Kidney capillary endothelial cell (primary cell): Measurements from ENCODE around the gene METTL22.

Experiments used
- DNase-seq: peaks from one replicate; pipeline ENCODE4 v3.0.0-alpha.2; 2018; ENCODE audit warnings: low spot score

The METTL22 gene

GRCh38 chr16:8594149-8594666 lies 27.3 kb upstream of the METTL22 start:
- DNase-seq, result no peak

- no peak for DNase-seq
These were observed 25.7 kb upstream of the METTL22 start for GRCh38 chr16:8595783-8596182.

GRCh38 chr16:8596581-8596980 lies 24.9 kb upstream of the METTL22 start:
- no peak for DNase-seq

DNA sequence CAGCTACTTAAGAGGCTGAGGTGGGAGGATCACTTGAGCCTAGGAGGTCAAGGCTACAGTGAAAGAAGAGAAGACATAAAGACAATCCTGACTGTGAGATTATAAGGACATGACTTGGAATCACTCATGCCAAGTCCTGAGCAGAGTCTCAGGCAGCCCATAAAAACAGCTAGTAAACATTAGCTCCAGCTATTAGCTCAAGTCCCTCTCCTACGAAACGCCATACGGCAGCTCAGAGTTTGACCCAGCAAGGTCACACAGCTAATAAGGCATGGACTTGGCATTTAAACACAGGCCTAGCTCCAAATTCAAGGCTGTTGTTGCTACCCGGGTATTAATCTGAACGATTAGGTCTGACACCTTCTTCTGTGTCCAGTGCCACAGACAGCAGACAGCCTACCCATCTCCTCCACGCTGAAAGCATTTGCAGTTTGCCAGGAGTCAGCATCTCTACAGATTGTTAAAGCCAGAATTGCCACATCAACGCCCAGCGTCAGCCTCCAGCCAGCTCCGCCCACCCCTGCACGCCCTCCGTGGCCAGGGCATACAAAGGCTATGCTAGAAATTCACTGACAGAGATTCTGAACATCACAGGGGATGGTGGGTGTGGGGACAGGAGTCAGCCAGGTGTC lies 21.2 kb upstream of the METTL22 start:
- no peak for DNase-seq

- DNase-seq, result no peak
These were observed 15.9 kb upstream of the METTL22 start for GRCh38 chr16:8605554-8605953.

- no peak for DNase-seq
These were observed 14.3 kb upstream of the METTL22 start for GRCh38 chr16:8607214-8607613.

DNA sequence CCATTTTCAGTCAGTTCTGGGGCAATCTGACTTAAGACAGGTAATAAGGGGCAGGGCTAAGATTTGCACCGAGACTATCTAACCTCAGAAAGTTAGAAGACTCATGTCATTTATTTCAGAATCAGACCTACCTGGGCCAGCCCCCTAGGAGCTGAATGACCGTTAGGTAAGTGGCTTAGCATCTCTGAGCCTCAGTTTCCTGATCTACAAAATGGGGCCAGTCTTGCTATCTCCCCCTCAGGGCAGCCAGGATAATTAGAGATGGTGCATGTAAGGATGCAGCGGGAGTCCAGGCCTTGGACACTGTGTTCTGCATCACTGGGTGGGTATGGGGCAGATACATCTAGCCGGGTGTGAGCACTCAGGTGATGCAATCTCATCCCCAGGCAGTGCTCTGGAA lies 10.4 kb upstream of the METTL22 start:
- DNase-seq, result no peak

- DNase-seq, result no peak
These were observed 9.5 kb upstream of the METTL22 start for GRCh38 chr16:8611886-8612600.

- no peak for DNase-seq
These were observed 7.0 kb upstream of the METTL22 start for GRCh38 chr16:8614435-8615029.

DNA sequence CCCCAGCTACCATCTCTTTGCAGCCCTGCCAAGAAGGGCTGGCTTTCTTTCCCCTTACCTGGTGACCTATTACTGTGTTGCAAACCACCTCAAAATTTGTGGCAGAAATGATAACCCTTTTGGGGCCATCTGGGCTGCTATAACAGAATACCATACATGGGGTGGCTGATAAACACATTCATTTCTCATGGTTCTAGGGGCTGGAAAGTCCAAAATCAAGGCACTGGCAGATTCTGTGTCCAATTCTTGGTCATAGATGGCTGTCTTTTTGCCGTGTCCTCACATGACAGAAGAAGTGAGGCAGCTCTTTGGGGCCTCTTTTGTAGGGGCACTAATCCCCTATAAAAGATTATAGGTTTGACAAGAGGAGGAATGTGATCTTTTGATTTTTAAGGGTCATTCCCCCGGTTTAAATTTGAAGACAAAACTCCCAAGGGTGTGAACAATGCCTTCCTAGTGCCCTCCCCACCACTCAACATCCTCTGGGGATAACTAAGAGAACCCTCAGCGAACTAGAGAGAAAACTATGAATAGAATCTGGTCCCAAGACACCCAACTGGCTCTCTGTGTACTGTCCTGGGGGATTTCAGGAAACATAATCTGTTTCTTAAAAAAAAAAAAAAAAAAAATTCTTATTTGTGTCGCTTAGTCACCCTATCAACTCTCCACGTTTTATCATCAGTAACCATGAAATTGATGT lies 1.7 kb upstream of the METTL22 start:
- no peak for DNase-seq

- DNase-seq, result no peak
These were observed 963 bp upstream of the METTL22 start for GRCh38 chr16:8620535-8620934.

- DNase-seq, result no peak
These were observed 301 bp upstream of the METTL22 start for GRCh38 chr16:8621222-8621571.

DNA sequence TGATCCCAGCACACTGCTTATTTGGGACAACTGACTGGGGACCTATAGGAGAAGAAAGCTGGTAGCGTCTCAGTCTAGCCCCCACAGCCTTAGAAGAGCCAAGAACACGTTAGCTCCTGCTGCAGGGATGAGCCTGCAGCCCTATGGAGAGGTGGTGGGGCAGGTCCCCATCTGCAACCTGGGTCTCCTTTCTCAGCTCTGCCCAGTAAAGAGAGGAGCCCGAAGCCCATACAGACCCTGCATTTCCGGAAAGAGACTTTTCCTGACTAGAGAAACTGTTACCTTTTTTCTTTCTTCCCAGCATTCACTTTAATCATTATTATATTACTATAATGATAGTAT lies 788 bp downstream of the METTL22 start:
- DNase-seq, result no peak

DNA sequence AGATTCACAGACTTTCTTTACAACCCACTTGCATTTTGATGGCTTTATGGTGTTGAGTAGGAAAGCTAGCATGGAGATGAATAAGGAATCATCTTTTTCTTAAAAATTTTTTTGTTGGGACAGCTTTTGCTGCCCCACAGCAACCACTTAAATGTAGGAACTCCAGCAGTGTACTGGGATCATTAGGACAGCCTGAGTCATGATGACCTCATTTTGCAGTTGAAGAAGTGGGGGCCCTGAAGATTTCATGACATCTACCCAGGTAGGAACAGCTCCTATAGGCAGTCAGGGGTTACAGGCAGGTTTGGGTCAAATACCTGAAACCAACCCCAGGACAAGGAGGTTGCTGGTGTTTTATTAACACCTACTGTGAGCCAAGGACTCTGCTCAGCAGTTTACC lies 2.1 kb downstream of the METTL22 start:
- DNase-seq, result peak; percentile 13

- DNase-seq, result no peak
These were observed 4.1 kb downstream of the METTL22 start for GRCh38 chr16:8625491-8626087.

DNA sequence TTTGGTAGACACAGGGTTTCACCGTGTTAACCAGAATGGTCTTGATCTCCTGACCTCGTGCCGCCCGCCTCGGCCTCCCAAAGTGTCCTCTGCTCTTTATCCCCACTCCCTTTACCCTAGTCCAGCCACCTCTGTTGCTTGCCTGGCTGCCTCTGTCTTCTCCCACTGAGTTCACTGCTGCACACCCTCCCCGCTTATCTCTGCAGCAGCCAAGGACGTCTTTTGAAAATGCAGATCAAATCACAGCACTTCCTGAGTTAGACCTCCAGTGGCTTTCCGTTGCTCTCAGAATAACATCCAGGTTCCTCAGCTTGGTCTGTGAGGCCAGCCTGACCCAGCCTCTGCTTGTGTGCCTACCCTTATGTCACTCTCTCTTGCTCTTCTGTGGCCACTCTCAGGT lies 5.4 kb downstream of the METTL22 start:
- no peak for DNase-seq

DNA sequence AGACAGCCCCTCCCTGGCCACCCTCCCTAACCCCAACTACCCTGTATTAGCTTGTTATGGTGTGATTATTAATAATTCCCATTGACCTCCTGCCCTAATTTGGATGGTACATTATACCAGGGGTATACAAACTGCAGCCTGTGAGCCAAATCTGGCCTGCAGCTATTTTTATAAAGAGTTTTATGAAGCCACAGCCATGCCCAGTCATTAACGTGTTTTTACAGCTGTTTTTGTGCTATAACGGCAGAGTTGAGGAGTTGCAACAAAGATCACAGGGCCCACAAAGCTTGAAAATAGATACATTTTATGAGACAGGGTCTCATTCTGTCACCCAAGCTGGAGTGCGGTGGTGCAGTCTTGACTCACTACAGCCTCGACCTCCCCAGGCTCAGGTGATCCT lies 6.0 kb downstream of the METTL22 start:
- no peak for DNase-seq

GRCh38 chr16:8628981-8629725 lies 7.7 kb downstream of the METTL22 start:
- no peak for DNase-seq

GRCh38 chr16:8630255-8630953 lies 8.9 kb downstream of the METTL22 start:
- no peak for DNase-seq

GRCh38 chr16:8631373-8631772 lies 9.9 kb downstream of the METTL22 start:
- DNase-seq, result no peak

DNA sequence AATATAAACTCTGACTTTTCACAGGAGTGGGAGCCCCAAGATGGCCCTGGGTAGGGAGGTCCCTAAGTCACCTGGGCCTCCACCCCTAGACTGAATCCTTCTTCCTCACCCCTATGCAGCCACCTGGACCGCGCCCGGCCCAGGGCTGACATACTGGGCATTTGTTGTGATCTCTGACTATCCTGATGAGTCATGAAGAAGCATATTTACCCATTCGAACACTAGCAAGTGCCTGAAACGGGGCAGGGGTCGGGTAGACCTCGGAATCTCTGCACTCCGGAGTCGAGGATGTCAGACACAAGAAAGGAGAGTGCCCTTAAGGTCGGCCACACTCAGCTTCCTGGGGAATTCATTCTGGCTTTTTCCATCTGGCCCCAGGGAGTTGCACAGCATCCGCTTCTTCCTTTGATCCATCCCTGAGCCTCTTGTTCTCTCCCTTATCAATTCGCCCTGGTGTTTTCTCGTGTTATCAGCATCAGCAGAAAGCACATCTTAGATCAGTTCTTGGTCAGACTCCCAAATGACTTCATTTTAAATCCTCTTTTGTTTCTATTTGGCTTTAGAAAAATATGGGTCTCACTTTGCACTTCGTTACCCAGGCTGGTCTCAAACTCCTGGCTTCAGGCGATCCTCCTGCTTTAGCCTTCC lies 10.4 kb downstream of the METTL22 start:
- DNase-seq, result peak; percentile 22
